Smooth muscle cell of the brain vasculature (primary cell): ENCODE measurements around the gene DNAAF3.
"Not testable (repeated sequence)": the region's sequence is repeated elsewhere in the genome, so short reads cannot be mapped to it uniquely, and the experiment has no call there.

Source experiments
- DNase-seq: peaks from one replicate; pipeline ENCODE4 v3.0.0-alpha.2; 2012; ENCODE audit warnings: low read depth, low spot score

DNAAF3 gene

DNA sequence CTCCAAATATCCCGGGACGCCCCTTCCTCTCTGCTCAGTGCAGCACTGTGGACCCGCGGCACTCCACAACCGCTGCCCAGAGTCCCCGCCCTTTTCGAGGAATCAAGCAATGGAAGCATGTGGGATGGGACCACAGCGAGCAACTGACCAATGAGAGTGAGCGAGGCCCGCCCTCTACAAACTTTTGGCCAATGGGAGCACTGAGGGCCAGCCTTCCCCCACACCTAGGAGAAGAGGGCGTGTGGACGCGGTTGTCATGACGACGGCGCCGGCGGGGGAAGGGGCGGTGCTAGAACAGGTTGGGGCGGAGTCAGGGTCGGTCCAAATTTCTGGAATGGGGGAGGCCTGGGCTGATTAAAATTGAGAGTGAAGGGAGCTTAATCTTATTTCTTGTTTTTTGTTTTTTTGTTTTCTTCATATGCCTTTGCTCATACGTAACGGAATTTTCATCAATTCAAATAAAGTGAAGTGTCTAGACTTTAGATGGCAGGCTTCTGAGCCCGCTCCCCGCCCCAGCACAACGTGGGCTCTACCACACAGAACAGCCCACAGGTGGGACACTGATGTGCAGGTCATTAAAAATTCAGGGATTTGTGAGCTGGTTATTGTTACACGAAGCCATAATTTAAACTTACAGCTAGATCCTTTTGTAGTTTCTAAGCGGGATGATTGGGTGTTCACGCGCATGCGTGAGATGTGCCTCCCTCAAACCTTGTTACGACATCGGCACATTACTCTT, at the start of gene DNAAF3:
TSS of gene DNAAF3 (minus strand) at position 84 of the 739 bp plus-strand sequence. CDS start 200 bp downstream, outside the sequence.
- DNase-seq, result peak; percentile 91

DNA sequence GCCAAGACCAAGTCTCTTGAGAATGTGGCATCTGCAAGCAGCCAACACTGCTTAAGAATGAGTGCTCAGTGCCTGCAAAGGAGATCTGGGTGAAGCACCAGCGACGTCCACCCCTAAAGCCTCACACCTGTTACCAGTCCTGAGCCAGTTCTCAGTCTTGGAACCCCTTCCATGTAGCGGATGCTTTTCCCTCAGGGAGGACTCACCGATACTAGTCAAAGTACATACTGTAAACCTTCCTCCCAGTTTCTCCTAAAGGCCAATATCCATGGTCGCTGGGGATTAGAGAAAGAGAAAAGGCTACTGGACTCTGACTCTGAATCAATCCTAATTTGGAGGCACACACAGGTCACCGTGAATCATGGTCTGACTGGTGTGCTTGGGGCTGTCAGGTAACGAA, 47.1 kb upstream of the DNAAF3 start:
- DNase-seq, result no peak

DNA sequence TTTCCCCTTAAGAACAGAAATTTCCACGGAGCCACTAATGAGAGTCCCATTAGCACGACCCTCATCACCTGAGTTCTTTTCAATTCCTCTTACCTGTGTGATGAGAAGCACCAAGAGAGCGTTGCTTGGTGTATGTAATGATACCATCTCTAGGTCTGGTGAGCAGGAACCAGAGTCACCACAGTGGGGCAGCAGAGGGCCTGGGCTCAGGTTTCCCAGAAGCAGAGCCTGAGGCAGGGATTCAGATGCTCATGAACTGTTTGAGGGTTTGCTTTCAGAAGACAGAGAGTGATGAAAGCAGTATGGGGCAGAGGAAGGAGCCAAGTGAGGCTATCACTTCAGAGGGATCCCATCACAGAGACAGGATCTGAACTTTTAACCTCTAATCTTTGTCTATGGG, 46.0 kb upstream of the DNAAF3 start:
- DNase-seq, result no peak

DNA sequence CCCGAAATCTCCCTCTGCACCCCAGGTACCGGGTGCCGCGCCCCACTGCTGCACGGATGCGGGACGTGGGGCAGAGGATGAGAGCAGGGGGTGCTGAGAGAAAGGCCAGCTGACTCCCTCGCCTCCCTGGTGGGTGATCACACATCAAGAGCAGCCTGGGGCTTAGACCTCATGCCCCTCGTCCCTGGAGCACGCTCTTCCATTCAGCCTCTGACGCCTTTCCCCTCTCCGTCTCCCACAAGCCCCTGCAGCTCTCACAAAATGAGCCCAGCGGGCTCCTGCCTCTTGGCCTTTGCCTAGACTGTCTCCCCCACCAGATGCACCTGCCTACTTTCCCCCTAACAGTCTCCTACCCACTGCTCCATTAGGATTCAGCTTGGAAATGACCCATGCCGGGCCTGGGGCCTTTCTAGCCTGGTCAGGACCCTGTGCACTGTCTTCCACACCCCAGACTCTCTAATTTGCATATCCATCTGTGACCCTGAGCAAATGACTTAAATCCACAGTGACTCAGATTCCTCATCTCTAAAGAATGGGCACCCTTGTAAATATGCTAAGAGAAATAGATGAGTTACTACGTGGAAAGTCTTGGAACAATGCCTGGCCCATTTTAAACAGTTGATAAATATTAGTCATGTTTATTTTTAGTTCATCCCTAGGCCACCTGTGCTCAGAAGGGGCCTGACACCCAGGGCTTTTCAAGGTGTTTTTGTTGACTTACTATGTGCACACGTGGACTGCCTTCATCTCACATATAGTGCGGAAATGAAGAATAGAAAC, 43.5 kb upstream of the DNAAF3 start:
- peak; percentile 33 for DNase-seq

DNA sequence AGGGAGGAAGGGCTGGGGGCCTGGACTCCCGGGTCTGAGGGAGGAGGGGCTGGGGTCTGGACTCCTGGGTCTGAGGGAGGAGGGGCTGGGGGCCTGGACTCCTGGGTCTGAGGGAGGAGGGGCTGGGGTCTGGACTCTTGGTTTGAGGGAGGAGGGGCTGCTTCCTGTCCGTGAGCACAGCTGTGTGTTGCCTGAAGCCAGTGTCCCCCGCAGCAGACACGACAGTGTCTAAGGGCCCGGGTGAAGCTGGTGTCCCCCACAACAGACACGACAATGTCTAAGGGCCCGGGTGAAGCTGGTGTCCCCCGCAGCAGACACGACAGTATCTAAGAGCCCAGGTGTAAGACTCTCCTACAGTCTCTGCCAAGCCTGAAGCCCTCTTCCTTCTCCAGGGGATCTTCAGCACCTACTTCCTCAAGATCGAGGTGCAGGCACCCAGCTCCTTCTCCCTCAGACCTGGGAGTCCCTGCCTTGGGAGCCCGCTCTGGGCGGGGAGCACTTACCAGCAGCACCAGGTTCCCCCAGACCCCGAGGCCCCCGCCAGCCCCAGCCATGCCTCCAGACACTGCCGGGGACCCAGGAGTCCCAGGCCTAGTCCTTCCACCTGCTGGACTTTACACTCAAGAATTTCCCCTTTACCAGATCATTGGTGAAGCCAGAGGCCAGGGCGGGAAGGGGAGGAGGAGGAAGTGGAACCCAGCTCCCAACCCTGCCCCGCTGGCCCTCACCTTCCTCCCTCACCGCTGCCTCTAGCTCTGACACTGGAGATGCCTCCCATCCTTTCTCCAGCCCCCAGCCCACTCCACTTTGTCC, 42.7 kb upstream of the DNAAF3 start, which contains the start of gene PTPRH:
TSS of gene PTPRH (minus strand) at position 622 of the 813 bp plus-strand sequence. CDS start at position 554, 68 bp downstream.
- DNase-seq, result no peak

DNA sequence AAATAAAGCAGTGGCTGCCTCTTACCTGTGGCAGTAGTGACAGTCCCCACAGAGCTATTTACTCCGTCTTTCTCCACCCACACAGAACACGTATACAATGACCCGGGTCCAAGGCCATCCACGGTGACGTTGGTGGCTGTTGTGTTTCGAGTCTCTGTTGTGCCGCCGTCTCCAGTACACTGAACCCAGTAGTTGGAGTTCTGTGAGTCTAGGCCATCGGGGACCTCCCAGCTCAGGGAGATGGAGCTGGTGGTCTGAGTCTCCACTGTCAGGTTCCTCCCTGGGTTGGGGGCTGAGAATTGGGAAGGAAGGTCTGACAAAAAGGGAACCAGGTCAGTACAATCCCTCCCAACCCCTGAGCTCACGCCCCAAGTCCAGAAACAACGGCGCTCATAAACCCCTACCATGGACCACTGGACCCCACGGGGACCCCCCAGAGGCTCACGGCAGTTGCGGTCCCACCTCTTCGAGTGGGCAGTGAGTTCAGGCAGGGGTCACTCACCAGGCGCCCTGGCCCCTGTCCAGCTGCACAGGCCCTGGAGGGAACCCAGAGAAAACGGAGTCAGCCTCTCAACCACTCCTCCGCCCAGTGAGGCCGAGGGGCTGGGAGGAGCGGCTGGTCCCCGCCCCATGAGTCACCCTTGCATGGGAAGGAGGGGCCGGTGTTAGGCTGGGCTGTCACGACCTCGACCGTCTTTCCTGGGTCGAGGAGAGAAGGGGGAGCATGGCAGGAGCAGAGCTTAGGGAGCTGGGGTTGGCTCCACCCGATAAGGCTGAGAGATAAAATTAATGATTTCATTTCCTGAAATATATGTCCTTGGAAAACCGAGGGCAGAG, 40.5 kb upstream of the DNAAF3 start:
- DNase-seq, result peak; percentile 57

DNA sequence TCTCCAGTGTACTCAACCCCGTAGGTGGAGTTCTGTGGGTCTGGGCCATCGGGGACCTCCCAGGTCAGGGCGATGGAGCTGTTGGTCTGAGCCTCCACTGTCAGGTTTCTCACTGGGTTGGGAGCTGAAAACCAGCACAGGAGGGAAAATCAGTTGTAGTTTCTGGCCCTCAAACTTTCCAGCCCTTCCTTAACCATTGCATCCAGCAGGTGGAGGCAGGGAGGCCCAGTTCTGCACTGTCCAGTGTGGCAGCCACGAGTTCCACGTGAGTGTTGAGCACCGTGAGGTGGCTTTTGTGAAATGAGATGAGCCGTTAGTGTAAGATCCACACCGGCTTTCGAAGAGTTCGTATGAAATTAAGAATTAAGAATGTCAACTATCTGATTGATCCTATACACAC, 35.8 kb upstream of the DNAAF3 start:
- DNase-seq, result not testable (repeated sequence)

DNA sequence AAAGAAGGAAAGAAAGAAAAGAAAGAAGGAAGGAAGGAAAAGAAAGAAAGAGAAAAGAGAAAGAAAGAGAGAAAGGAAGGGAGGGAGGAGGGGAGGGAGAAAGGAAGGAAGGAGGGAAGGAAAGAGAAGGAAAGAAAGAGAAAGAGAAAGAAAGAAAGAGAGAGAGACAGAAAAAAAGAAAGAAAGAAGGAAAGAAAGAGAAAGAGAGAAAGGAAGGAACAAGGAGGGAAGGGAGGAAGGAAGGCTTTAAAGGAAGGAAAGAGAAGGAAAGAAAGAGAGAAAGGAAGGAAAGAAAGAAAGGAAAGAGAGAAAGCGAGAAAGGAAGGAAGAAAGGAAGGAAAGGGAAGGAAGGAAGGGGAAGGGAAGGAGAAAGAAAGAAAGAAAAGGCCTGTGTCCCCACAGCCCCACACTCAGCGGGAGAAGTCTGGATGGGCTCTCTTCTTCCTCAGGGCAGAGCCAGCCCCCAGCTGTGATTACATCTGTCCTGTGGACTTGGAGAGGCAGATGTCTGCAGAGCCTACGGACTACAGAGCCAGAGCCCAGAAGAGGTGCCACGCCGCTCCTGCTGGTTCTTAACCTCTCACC, 33.3 kb upstream of the DNAAF3 start:
- no peak for DNase-seq

DNA sequence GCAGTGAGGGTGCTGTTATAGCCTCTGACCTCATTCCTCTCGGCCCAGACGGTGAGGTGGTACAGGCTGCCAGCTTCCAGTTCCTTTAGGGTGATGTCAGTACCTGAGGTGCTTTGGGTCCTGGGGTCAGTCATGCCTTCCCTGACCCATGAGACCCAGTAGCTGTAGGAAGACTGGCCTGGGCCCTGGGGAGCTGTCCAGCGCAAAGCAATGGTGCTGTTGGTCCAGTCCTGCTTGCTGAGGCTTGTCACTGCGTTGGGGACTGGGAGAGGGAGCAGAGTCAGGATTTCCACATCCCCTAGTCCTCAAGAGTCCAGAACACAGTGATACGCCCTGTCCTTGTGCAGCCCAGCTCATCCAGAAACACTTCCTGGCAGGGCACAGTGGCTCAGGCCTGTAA, 32.2 kb upstream of the DNAAF3 start:
- no peak for DNase-seq

DNA sequence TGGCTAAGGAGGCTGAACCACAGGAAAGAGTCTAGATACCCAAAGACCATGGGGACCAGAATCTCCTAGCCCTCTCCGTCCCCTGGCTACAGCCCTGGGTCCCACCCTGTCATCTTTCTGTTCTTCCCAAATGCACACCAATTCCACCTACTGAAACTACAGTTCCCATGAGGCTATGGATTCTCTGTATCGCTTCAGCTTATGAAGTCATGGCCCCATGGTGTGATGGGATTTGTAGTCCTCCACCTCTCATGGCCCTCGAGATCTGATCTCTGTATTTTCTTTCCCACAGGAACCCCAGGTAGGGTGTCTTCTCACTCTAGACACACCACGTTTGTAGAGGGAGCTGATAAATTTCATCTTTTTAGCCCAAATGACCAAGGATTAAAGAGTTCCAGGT, 31.1 kb upstream of the DNAAF3 start:
- DNase-seq, result no peak

DNA sequence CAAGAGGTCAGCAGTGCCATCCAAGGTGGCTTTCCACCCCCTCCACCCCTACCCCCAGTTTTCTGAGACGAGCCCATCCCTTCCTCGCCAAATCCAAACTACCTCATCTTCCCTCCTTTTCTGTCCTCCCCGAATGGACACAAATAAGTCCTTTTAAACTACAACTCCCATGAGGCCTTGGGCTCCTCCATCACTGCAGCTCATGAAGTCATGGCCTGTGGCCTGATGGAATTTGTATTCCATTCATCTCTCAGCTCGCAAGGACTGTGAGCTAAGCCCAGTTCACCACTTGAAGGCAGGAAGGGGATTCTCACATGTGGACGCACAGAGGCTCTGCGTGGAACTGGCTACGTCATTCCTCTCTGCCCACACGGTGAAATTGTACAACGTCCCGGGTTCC, 30.4 kb upstream of the DNAAF3 start:
- no peak for DNase-seq

DNA sequence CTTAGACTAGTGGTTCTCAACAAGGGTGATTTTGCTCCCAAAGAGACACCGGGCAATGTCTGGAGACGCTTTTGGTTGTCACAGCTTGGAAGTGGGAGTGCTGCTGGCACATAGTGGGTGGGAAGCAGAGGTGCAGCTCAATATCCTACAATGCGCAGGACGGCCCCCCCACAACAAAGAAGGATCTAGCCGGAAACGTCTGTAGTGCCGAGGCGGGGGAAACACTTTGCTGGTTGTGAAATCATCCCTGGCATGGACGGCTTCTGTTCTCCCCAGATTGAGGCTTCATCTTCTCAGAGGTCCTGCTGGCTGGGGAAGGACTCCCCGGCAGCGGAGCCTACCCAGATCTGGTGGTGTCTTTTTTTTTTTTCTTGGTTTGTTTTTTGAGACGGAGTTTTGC, 27.1 kb upstream of the DNAAF3 start:
- DNase-seq, result no peak

DNA sequence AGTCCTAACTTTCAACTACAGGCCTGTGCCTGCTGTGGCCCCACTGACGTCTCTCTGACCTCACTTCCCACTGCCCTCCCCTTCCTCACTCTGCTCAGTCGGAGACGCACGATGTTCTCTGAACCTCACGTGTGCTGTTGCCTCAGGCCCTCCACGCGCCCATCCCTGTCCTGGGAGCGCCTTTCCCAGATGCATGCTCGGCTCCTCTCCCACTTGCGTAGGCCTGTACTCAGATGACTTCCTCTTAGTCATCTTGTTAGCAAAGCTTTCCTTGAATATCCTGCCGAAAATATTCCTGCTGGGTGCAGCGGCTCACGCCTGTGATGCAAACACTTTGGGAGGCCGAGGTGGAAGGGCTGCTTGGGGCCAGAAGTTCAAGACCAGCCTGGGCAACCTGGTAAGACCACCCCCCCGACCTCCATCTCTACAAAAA, 23.0 kb upstream of the DNAAF3 start:
- peak; percentile 60 for DNase-seq

DNA sequence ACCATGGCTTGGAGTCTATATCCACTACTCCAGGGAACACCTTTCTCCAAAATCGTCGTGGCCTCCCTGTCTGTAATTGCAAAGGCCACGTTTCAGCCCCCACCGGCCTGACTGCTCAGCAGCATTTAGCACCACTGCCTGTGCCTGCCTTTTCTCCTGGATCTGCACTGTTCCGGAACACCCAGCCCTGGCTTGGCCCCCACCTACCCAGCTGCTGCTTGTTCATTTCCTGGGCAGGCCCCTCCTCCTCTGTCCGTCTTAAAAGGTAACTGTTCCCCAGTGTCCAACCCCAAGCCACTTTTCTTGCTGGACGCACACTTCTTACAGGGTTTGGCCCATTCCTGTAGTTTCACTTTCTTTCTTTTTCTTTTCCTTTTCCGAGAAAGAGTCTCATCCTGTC, 22.2 kb upstream of the DNAAF3 start:
- no peak for DNase-seq

DNA sequence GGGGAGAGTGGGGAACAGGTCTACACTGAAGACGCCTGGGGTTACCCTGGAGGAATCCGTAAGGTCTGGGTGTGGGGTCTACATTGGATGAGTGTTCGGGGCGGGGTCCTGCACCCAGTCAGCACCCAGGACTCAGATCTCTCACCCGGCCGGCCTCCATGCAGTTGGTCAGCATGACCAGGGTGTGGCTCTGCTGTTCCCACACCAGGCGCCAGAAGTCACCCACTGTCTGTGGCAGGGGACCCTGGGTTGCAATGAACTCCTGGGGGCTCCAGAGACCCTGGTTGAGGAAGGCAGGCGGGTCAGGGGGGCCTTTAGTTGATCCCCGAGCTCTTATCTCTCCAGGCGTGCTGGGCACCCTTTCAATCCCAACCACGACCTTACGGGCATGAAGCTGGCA, 19.7 kb upstream of the DNAAF3 start:
- no peak for DNase-seq

DNA sequence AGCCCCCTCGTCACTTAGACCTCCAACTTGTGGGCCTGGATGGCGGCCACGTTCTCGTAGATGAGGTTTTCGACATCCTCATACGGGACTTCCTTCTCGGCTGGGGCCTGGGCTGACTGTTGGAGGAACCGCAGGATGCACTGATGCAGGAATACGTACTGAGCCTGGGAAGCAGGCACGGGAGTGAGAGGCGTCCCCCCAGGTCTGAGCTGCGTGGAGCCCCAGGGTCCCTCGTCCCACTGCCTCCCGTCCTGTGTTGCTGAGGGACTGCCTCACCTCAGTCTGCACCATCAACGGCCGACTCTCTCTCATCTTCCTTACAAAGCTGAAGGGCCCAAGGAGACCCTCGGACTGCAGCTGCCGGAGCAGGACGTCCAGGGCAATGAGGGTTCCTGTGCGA, 15.3 kb upstream of the DNAAF3 start:
- DNase-seq, result no peak

DNA sequence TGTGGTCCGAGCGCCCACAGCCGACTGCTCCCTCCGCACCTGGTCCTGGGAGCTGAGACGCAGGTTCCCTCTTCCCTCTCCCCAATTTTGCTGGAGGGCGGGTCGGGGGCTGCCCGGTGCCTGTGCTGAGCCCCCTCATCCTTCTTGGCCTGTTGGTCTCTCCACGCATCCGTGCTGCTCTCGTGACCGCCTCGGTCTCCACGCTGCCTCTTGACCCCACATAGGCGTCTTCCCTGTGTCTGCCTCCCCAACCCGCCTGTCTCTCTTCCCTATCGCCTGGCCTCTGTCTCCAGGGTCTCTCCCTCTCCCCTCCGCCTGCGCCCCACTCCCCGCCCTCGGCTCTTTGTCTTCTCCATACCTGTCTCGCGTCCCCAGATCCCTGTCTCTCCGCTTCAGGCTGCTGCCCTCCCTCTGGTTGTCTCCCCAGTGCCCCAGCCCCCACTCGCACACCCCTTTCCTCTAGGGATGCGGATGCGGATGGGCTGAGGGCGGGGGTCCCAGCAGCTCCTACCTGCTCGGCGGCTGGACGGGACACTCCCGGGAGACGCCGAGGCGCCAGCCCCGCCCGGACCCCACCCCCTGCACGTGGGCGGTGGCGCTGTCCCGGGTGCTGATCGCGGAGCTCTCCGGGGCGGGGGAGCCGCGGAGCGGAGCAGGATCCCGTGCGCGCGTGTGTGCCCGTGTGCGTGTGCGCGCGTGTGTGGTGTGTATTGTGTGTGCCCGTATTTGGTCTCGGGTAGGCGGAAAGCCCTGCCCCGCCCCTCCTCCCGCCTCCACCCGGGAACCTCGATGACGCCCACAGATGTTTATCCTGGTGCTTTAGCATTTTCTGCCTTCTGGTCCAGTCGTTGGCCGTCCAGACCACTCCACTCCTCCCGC, 13.4 kb upstream of the DNAAF3 start, which contains the start of gene SYT5:
TSS of gene SYT5 (minus strand) at position 684 of the 879 bp plus-strand sequence. CDS start 1,248 bp downstream, outside the sequence.
- DNase-seq, result no peak

DNA sequence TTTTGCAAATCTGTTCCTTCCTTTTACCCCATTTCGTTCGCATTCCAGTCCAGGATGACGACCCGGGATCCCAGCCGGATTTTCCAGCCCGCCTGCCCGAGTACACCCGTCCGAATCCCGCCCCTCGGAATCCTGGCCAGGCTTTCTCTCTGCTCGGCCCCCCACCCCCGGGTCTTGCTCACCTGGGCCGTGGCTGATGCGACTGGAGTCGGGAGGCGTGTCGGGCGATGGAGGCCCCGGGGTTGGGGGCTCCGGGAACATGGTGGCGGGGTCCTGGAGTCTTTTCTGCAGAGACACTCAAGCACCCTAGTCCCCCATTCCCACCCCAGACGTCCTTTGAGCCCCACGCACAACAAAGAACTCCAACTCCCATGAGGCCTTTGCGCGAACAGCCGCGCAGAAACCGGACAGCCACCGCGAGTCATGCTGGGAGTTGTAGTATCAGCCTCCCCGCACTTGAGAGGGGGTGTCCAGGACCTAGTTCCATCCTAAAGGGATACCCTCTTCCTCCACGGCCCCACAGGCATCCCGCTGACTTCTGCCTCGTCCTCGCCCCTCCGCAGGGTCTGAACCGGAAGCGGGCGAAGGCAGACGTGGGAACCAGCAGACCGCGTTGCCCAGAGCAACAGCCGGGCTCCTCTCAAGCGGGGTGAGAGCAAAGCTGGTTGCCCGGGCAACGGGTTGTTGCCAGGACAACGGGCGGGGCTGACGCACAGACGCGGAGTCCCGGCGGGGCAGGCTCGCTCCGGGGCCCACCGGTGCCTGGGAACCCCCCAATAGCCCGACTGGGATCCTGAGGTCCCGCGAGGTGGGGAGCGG, 12.6 kb upstream of the DNAAF3 start:
- DNase-seq, result no peak

DNA sequence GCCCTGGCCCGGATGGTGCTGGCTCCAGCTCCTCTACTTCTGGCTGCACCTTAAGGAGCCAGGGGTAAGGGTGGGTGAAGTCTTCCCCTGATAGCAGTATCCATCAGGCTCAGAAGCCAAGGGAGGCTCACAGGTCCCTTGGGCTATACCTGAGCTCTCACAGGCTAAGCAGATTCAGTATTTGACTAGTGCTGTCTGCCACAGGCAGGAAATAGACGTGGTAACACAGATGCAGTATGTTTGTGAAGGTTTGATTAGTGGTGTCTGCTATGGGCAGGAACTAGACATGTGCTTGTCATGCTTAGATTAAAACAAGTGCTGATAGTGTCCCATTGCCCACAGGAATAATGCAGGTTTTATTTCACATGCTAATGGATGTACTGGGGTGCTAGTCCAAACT, 9.7 kb upstream of the DNAAF3 start:
- DNase-seq, result no peak
